Sigmoid colon (tissue), 7 donors: Measurements from ENCODE around the gene NKIRAS1. TPM values are rescaled to one million over a fixed set of nuclear protein-coding genes. Genes with fewer than 3 reads are reported as not detected.
"Not testable (repeated sequence)": the region's sequence is repeated elsewhere in the genome, so short reads cannot be mapped to it uniquely, and the experiment has no call there.

ENCODE experiments used
- DNase-seq: peaks from one replicate; pipeline ENCODE4 v3.0.0-alpha.2; 2019
- H3K27ac ChIP-seq, 4 donors: fragments of 200-600 bp; sonication (generic); one replicate each; pipeline ENCODE4 v1.5.1; 2016 to 2019; ENCODE audit warnings: mild to moderate bottlenecking in 1 of 4
- H3K27me3 ChIP-seq, 3 donors: fragments of 200-600 bp; sonication (generic); one replicate each; pipeline ENCODE4 v1.5.1; 2019; ENCODE audit warnings: mild to moderate bottlenecking in 1 of 3
- H3K36me3 ChIP-seq, 4 donors: fragments of 200-600 bp; sonication (generic); one replicate each; pipeline ENCODE4 v1.5.1; 2016 to 2019
- H3K4me1 ChIP-seq, 4 donors: fragments of 200-600 bp; sonication (generic); one replicate each; pipeline ENCODE4 v1.5.1; 2017 to 2019
- H3K4me3 ChIP-seq, 4 donors: fragments of 200-600 bp; sonication (generic); one replicate each; pipeline ENCODE4 v1.5.1; 2017 to 2019; ENCODE audit warnings: mild to moderate bottlenecking in 2 of 4, moderate library complexity in 1 of 4
- H3K9me3 ChIP-seq, 4 donors: fragments of 200-600 bp in 3 of 4; sonication (generic) in 3 of 4; one replicate each; pipeline versions ENCODE4 v1.5.1 to v1.6.1; 2013 to 2019
- EP300 ChIP-seq, 4 donors: sonication (generic); formaldehyde crosslinking; IDR thresholded peaks; one replicate each; pipeline ENCODE4 v1.6.1; 2017; ENCODE audit warnings: antibody characterized with exemption in 4 of 4
- POLR2A ChIP-seq, 2 donors: fragments of 450-650 bp; IDR thresholded peaks; one replicate each; pipeline ENCODE4 v1.6.1; 2016; ENCODE audit warnings: antibody characterized with exemption in 2 of 2, mild to moderate bottlenecking in 2 of 2, moderate library complexity in 2 of 2
- POLR2AphosphoS5 ChIP-seq, 4 donors: sonication (generic); formaldehyde crosslinking; IDR thresholded peaks; one replicate each; pipeline ENCODE4 v1.6.1; 2017; ENCODE audit warnings: antibody characterized with exemption in 4 of 4
- WGBS, 2 donors: extraction: QIAGEN DNeasy Blood & Tissue Kit; methylation state at CpG; one replicate each; pipeline ENCODE4 v1.1.7; 2013; 5-methylcytosine and 5-hydroxymethylcytosine counted together
- intact Hi-C: fragments of 100-400 bp; cut with DNase I; formaldehyde crosslinking; loops from one replicate; pipeline ENCODE4 v1.15.1; 2023
- polyA plus RNA-seq, 3 donors: library from polyadenylated mRNA; stranded (reverse); fragments of 200-250 nt; gene quantifications; one replicate each; pipeline ENCODE4 v1.2.3, GENCODE V29; 2013
- total RNA-seq, 4 donors: library from RNA; depleted of rRNA; stranded (reverse); fragments of >200 nt; gene quantifications; one replicate each; pipeline ENCODE4 v1.1.0, GENCODE V29; 2016
- TF ChIP-seq, protein P1 (sequence below), 4 experiments: fragments of 450-650 bp in 3 of 4; fragments of 200-600 bp in 1 of 4; IDR thresholded peaks; one replicate each; pipeline ENCODE4 v1.5.1; 2016 to 2019; ENCODE audit warnings: antibody characterized with exemption in 4 of 4, mild to moderate bottlenecking in 3 of 4, moderate library complexity in 2 of 4
- donor health status: healthy with polysubstance abuse.
- donor health status: Bipolar disorder and iron deficiency.
- donor health status: healthy.

NKIRAS1 gene
- total and polyA plus RNA-seq, 7 donors: 4.2 to 29.3 (median 21.6) TPM

DNA sequence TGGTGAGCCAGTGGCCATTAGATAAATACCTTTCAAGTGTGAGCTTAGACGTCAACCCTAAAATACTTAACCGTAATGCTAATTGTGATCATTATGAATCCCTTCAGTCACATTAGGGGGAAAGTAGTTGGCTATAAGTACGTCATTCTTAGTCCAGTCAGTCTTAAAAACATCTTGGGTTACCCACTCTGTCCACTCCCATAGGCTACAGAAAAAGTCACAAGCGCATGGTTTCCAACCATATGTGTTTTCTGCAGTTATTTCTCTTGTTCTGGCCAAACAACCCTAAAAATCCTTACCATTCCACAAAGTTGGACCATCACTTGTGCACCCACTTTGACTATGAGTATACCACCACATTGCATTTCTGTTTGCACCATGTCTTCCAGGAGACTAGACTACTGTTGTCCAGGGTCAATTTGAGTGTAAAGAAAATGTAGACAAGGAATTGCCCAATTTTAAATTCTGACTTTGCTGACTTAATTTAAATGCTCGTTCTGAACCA lies 3.4 kb upstream of the NKIRAS1 start:
- intact Hi-C loops: no loop called here
- Histone ChIP-seq H3K27ac (peak overlapping the region in 1 of 4 donors; percentile 9), H3K27me3 (no peaks in the 10 kb centered on the region), H3K4me1 (peaks cover 0 to 35% (median 32%) of the 10 kb centered on the region in 4 donors), H3K4me3 (no peak overlapping the region), H3K36me3 (peaks cover 0 to 45% (median 17%) of the 10 kb centered on the region in 4 donors), H3K9me3 (no peaks in the 10 kb centered on the region)
- no peak for DNase-seq
- 82 to 89% methylated on average over 5 of the region's 5 CpGs for WGBS, 2 donors
- no peak for TF ChIP-seq POLR2A (IDR thresholded peaks at IDR 0.05)

DNA sequence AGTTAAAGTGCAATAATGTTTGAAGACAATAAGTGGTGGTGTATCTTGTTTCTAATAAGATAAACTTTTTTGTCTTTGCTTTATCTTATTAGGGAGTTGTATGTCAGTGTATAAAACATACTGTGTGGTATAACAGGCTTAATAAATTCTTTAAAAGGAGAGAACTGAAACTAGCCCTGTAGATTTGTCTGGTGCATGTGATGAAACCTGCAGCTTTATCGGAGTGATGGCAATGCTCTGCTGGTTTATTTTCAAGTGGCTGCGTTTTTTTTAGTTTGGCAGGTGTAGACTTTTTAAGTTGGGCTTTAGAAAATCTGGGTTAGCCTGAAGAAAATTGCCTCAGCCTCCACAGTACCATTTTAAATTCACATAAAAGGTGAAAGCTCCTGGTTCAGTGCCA lies 2.8 kb upstream of the NKIRAS1 start:
- TF ChIP-seq, protein P1, sequence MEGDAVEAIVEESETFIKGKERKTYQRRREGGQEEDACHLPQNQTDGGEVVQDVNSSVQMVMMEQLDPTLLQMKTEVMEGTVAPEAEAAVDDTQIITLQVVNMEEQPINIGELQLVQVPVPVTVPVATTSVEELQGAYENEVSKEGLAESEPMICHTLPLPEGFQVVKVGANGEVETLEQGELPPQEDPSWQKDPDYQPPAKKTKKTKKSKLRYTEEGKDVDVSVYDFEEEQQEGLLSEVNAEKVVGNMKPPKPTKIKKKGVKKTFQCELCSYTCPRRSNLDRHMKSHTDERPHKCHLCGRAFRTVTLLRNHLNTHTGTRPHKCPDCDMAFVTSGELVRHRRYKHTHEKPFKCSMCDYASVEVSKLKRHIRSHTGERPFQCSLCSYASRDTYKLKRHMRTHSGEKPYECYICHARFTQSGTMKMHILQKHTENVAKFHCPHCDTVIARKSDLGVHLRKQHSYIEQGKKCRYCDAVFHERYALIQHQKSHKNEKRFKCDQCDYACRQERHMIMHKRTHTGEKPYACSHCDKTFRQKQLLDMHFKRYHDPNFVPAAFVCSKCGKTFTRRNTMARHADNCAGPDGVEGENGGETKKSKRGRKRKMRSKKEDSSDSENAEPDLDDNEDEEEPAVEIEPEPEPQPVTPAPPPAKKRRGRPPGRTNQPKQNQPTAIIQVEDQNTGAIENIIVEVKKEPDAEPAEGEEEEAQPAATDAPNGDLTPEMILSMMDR (IDR thresholded peaks at IDR 0.05): no peak
- TF ChIP-seq POLR2AphosphoS5 (IDR thresholded peaks at IDR 0.05): no peak
- no peak for TF ChIP-seq EP300 (IDR thresholded peaks at IDR 0.05)
- TF ChIP-seq POLR2A (IDR thresholded peaks at IDR 0.05): no peak
- Histone ChIP-seq H3K27ac (peak overlapping the region in 1 of 4 donors; percentile 9), H3K36me3 (peaks cover 0 to 45% (median 17%) of the 10 kb centered on the region in 4 donors), H3K4me3 (no peak overlapping the region), H3K9me3 (no peaks in the 10 kb centered on the region), H3K27me3 (no peaks in the 10 kb centered on the region), H3K4me1 (peaks cover 0 to 41% (median 36%) of the 10 kb centered on the region in 4 donors)
- 58 to 63% methylated on average over 2 of the region's 2 CpGs for WGBS, 2 donors
- DNase-seq: no peak
- intact Hi-C loops: no loop called here

DNA sequence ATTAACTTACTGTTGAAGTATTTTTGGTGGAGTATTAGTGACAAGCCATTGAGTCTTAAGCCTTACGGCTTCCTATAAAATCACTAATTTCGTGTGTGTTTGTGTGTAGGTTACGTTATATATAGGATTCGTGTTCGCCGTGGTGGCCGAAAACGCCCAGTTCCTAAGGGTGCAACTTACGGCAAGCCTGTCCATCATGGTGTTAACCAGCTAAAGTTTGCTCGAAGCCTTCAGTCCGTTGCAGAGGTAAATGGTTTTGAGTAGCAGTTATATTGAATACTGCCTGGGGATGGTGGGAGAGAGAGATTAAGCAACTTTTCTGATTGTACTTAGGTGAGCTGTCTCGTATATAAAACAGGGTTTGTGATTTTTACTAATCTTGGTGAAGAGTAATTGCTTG lies 1.5 kb upstream of the NKIRAS1 start:
- Histone ChIP-seq H3K4me3 (peak overlapping the region; percentile 76 to 90 (median 86)), H3K36me3 (peaks cover 0 to 45% (median 17%) of the 10 kb centered on the region in 4 donors), H3K4me1 (peaks cover 0 to 53% (median 36%) of the 10 kb centered on the region in 4 donors), H3K27ac (peak overlapping the region; percentile 92 to 96 (median 96))
- intact Hi-C loops, DNase-seq, H3K9me3 ChIP-seq, H3K27me3 ChIP-seq: not testable (repeated sequence)
- 5 to 31% methylated on average over 12 of the region's 12 CpGs for WGBS, 2 donors

DNA sequence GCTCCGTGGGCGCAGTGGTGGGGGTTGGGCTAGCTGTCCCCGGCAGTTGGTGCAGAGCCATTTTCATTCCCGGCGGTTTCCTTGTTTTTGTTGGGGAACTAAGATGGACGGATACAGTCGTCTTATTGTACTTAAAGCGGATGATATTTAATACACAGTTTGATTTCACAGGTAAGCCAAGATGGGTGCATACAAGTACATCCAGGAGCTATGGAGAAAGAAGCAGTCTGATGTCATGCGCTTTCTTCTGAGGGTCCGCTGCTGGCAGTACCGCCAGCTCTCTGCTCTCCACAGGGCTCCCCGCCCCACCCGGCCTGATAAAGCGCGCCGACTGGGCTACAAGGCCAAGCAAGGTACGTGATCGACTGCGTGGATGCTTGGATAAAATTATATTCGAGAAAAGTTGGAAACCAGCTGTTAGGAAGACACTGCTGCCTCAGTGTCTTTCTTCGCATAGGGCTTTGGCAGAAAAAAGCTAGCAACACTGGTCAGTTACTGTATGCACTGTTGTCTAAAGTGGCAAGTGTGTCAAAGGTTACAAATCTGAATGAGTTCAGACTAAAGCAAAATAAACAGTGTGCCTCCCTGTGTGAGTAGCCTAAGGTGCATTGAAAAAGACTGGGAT lies 1.0 kb upstream of the NKIRAS1 start:
- 1% methylated on average over 20 to 21 of the region's 21 CpGs for WGBS, 2 donors
- Histone ChIP-seq H3K4me1 (peaks cover 0 to 53% (median 36%) of the 10 kb centered on the region in 4 donors), H3K27ac (peak overlapping the region; percentile 92 to 96 (median 96)), H3K36me3 (peaks cover 0 to 44% (median 17%) of the 10 kb centered on the region in 4 donors), H3K4me3 (peak overlapping the region; percentile 76 to 90 (median 86))
- not testable (repeated sequence) for H3K27me3 ChIP-seq, H3K9me3 ChIP-seq, DNase-seq
- intact Hi-C loops: loop anchor here (1.0 kb wide), 1 partner anchor 28 kb away; the partner anchor contains the start of gene NR1D2

DNA sequence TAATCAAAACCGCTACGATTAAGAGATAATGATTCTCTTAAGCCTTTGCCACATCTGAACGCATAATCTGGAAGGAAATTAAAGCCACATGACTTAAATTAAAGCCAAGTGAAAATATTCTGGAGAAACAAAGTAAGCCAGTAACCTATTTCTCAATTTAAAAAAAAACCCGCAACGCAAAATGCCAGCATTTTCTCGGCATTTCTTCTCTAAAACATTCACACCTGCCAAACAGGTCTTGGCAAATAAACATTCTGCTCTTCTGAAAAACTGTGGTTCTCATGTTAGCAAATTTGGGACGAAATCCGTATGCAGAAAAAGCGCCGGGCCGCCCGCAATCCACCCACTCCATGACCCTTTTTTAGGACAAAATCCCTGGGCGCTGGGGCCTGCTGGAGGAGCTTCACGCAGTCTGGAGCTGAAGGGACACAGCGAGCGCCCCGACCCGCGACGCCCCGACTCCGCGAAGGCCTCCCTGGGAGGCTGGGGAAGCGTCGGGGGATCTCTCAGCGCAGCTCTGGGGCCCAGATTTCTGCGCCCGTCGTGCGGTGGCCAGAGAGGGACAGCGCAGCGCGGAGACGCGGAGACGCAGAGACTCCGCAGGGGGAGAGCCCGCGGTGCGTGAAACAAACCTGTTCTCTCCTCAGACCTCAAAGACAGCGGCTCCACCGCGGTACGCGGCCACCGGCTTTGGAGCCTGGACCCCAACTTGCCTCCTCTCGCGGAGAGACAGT lies 471 bp downstream of the NKIRAS1 start:
- peaks cover 0 to 53% (median 36%) of the 10 kb centered on the region in 4 donors for H3K4me1 ChIP-seq
- WGBS, 2 donors: 2% methylated on average over 48 of the region's 48 CpGs
- H3K27ac ChIP-seq: peak overlapping the region; percentile 92 to 96 (median 96)

More for the DNA sequence above, 471 bp downstream of the NKIRAS1 start:
- intact Hi-C loops: no loop called here
- H3K36me3 ChIP-seq: peaks cover 0 to 30% (median 17%) of the 10 kb centered on the region in 4 donors
- TF ChIP-seq POLR2A (IDR thresholded peaks at IDR 0.05) (no peak), POLR2AphosphoS5 (IDR thresholded peaks at IDR 0.05) (no peak), EP300 (IDR thresholded peaks at IDR 0.05) (no peak)
- TF ChIP-seq, protein P1 (IDR thresholded peaks at IDR 0.05): no peak
- no peak for DNase-seq
- H3K4me3 ChIP-seq: peak overlapping the region; percentile 76 to 90 (median 86)
- H3K9me3 ChIP-seq: no peaks in the 10 kb centered on the region
- no peaks in the 10 kb centered on the region for H3K27me3 ChIP-seq
